NCI-H2107 (cell line): ENCODE results near the gene OR52B4.
"Not testable (repeated sequence)": the region's sequence is repeated elsewhere in the genome, so short reads cannot be mapped to it uniquely, and the experiment has no call there.

Experiments used
- DNase-seq: peaks from one replicate; lab custom pipeline; 2025; lab: John Stamatoyannopoulos, UW

OR52B4 gene

GRCh38 chr11:4368286-4368685 lies at the start of gene OR52B4:
Gene OR52B4, minus strand, starts transcription at chr11:4368386. Its CDS starts 91 bp downstream, at chr11:4368295.
- no peak for DNase-seq

- no peak for DNase-seq
Measured at GRCh38 chr11:4416816-4417215, 48.6 kb upstream of the OR52B4 start.

GRCh38 chr11:4416306-4416705 lies 48.1 kb upstream of the OR52B4 start:
- no peak for DNase-seq

GRCh38 chr11:4406206-4406605 lies 38.0 kb upstream of the OR52B4 start:
- not testable (repeated sequence) for DNase-seq

- DNase-seq, result no peak
Measured at GRCh38 chr11:4393858-4394223, 25.7 kb upstream of the OR52B4 start.

GRCh38 chr11:4393209-4393857 lies 25.1 kb upstream of the OR52B4 start, which contains the start of gene TRIM21:
Gene TRIM21, minus strand, starts transcription at chr11:4393702. Its CDS starts 3,293 bp downstream, at chr11:4390409.
- peak; percentile 11 for DNase-seq

- no peak for DNase-seq
Measured at GRCh38 chr11:4388221-4388620, 20.0 kb upstream of the OR52B4 start.

GRCh38 chr11:4385978-4386740 lies 18.0 kb upstream of the OR52B4 start:
- DNase-seq, result no peak

- DNase-seq, result no peak
Measured at GRCh38 chr11:4381901-4382300, 13.7 kb upstream of the OR52B4 start.

- DNase-seq, result no peak
Measured at GRCh38 chr11:4375431-4376140, 7.4 kb upstream of the OR52B4 start.

- no peak for DNase-seq
Measured at GRCh38 chr11:4370166-4370565, 2.0 kb upstream of the OR52B4 start.

- DNase-seq, result not testable (repeated sequence)
Measured at GRCh38 chr11:4348142-4348541, 20.0 kb downstream of the OR52B4 start.

- DNase-seq, result not testable (repeated sequence)
Measured at GRCh38 chr11:4345366-4345765, 22.8 kb downstream of the OR52B4 start.

- DNase-seq, result not testable (repeated sequence)
Measured at GRCh38 chr11:4334356-4334755, 33.8 kb downstream of the OR52B4 start.
